Trophoblast cell (in vitro differentiated cells and primary cell): ENCODE measurements around the gene ARL17A.
"Not testable (repeated sequence)": the region's sequence is repeated elsewhere in the genome, so short reads cannot be mapped to it uniquely, and the experiment has no call there.

ENCODE experiments used
- DNase-seq, 2 donors: peaks; one replicate each; pipeline ENCODE4 v3.0.0-alpha.2; 2016
- H2AFZ ChIP-seq: 2 replicates; pipeline ENCODE4 v1.6.1; 2013; ENCODE audit warnings: low read length, moderate library complexity, mild to moderate bottlenecking; ENCODE audit not compliant: insufficient read depth, poor library complexity
- H2AK5ac ChIP-seq: 2 replicates; pipeline ENCODE4 v1.6.1; 2013; ENCODE audit warnings: mild to moderate bottlenecking, low read length
- H2BK120ac ChIP-seq: 2 replicates; pipeline ENCODE4 v1.6.1; 2013; ENCODE audit warnings: low read length, mild to moderate bottlenecking, moderate library complexity; ENCODE audit not compliant: insufficient read depth, poor library complexity
- H2BK12ac ChIP-seq: 2 replicates; pipeline ENCODE4 v1.6.1; 2013; ENCODE audit warnings: mild to moderate bottlenecking, low read length, moderate library complexity
- H2BK5ac ChIP-seq: 2 replicates; pipeline ENCODE4 v1.6.1; 2013; ENCODE audit warnings: low read length, low read depth, moderate library complexity, mild to moderate bottlenecking; ENCODE audit not compliant: poor library complexity
- H3K14ac ChIP-seq: 2 replicates; pipeline ENCODE4 v1.6.1; 2013; ENCODE audit warnings: mild to moderate bottlenecking, low read length
- H3K18ac ChIP-seq: 2 replicates; pipeline ENCODE4 v1.6.1; 2013; ENCODE audit warnings: mild to moderate bottlenecking, low read length
- H3K23ac ChIP-seq: 2 replicates; pipeline ENCODE4 v1.6.1; 2013; ENCODE audit warnings: low read length
- H3K27ac ChIP-seq: 2 replicates; pipeline ENCODE4 v1.5.1; 2013; ENCODE audit warnings: low read depth, mild to moderate bottlenecking, inconsistent platforms, low read length, moderate library complexity
- H3K27me3 ChIP-seq: 2 replicates; pipeline ENCODE4 v1.6.1; 2013; ENCODE audit warnings: inconsistent platforms, mild to moderate bottlenecking, low read length, moderate library complexity; ENCODE audit not compliant: insufficient read depth
- H3K36me3 ChIP-seq, 2 experiments: 1 replicate in 1 of 2; 2 replicates in 1 of 2; pipeline ENCODE4 v1.6.1; 2013; ENCODE audit warnings: low read length in 2 of 2, mild to moderate bottlenecking in 2 of 2, moderate library complexity in 1 of 2; ENCODE audit not compliant: insufficient read depth in 2 of 2, control insufficient read depth in 1 of 2
- H3K4ac ChIP-seq: 2 replicates; pipeline ENCODE4 v1.6.1; 2013; ENCODE audit warnings: low read depth, mild to moderate bottlenecking, low read length, moderate library complexity
- H3K4me1 ChIP-seq, 2 experiments: 1 replicate in 1 of 2; 2 replicates in 1 of 2; pipeline ENCODE4 v1.6.1; 2013; ENCODE audit warnings: low read length in 2 of 2, mild to moderate bottlenecking in 2 of 2, moderate library complexity in 1 of 2; ENCODE audit not compliant: insufficient read depth in 2 of 2, control insufficient read depth in 1 of 2
- H3K4me2 ChIP-seq: 2 replicates; pipeline ENCODE4 v1.6.1; 2013; ENCODE audit warnings: inconsistent platforms, mild to moderate bottlenecking, low read length, moderate library complexity
- H3K4me3 ChIP-seq: 2 replicates; pipeline ENCODE4 v1.5.1; 2013; ENCODE audit warnings: mild to moderate bottlenecking, low read depth, low read length, inconsistent platforms
- H3K79me1 ChIP-seq: one replicate; pipeline ENCODE4 v1.6.1; 2013; ENCODE audit warnings: low read length
- H3K79me2 ChIP-seq: 2 replicates; pipeline ENCODE4 v1.6.1; 2013; ENCODE audit warnings: low read length, mild to moderate bottlenecking; ENCODE audit not compliant: control insufficient read depth, insufficient read depth, poor library complexity
- H3K9ac ChIP-seq: 2 replicates; pipeline ENCODE4 v1.6.1; 2013; ENCODE audit warnings: mild to moderate bottlenecking, low read length
- H3K9me3 ChIP-seq: 2 replicates; pipeline ENCODE4 v1.6.1; 2013; ENCODE audit warnings: low read depth, mild to moderate bottlenecking, control low read depth, inconsistent platforms, low read length; ENCODE audit not compliant: insufficient read depth
- H4K12ac ChIP-seq: 2 replicates; pipeline ENCODE4 v1.6.1; 2013; ENCODE audit warnings: low read depth, mild to moderate bottlenecking, low read length, moderate library complexity
- H4K8ac ChIP-seq: 2 replicates; pipeline ENCODE4 v1.6.1; 2013; ENCODE audit warnings: low read depth, mild to moderate bottlenecking, low read length, moderate library complexity
- H4K91ac ChIP-seq: one replicate; pipeline ENCODE4 v1.6.1; 2013; ENCODE audit warnings: low read depth, mild to moderate bottlenecking, low read length, moderate library complexity
- WGBS: extraction: QIAGEN DNeasy Blood & Tissue Kit; methylation state at CpG from one replicate; pipeline ENCODE4 v1.1.7; 2013; ENCODE audit warnings: missing lambda C conversion rate; ENCODE audit not compliant: insufficient read length, insufficient coverage; ENCODE audit errors: extremely low coverage; 5-methylcytosine and 5-hydroxymethylcytosine counted together

Gene ARL17A

DNA sequence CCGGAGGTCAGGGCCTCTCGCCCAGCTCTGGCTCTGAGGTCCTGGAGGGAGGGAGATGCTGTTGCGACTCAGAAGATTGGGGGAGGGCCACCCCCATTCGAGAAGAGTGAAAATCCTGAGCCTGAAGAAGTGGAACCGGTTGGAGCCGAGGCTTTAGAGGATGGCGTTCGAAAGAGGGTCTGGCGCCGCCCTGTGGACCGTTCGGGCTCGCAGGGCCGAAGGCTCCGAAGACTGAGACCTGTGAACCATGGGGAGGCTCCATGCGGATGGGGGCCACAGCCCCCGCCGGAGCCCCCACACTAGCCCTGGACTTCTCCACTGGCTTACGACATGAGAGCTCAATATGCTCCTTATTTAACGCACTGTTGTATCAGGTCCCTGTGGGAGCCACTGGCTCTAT is 20.3 kb downstream of the ARL17A start:
- not testable (repeated sequence) for H3K9me3 ChIP-seq, H2BK120ac ChIP-seq, H3K27me3 ChIP-seq, DNase-seq, H3K23ac ChIP-seq, H2BK12ac ChIP-seq, H3K4me2 ChIP-seq, H3K79me1 ChIP-seq, H3K18ac ChIP-seq, H3K14ac ChIP-seq, H2BK5ac ChIP-seq, H3K79me2 ChIP-seq, H3K36me3 ChIP-seq, H3K4me1 ChIP-seq, H3K4me3 ChIP-seq, H3K9ac ChIP-seq, H2AK5ac ChIP-seq, H3K4ac ChIP-seq, H4K8ac ChIP-seq, H2AFZ ChIP-seq, H3K27ac ChIP-seq, H4K12ac ChIP-seq, H4K91ac ChIP-seq
- no CpG with 5 or more reads among the region's 20 CpGs for WGBS

DNA sequence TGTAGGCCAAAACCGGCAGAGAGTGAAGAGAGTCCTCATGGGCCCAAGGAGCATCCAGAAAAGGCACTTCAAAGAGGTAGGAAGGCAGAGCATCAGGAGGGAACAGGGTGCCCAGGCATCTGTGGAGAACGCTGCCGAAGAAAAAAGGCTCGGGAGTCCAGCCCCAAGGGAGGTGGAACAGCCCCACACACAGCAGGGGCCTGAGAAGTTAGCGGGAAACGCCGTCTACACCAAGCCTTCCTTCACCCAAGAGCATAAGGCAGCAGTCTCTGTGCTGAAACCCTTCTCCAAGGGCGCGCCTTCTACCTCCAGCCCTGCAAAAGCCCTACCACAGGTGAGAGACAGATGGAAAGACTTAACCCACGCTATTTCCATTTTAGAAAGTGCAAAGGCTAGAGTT is 30.9 kb downstream of the ARL17A start:
- not testable (repeated sequence) for DNase-seq, H3K23ac ChIP-seq, H4K8ac ChIP-seq, H3K4me3 ChIP-seq, H3K14ac ChIP-seq, H3K4ac ChIP-seq, H3K27me3 ChIP-seq, H2AK5ac ChIP-seq, H3K9me3 ChIP-seq, H4K12ac ChIP-seq, H3K79me2 ChIP-seq, H3K79me1 ChIP-seq, H3K36me3 ChIP-seq, H3K4me1 ChIP-seq, H3K9ac ChIP-seq, H3K18ac ChIP-seq, H4K91ac ChIP-seq, H3K27ac ChIP-seq, H3K4me2 ChIP-seq, H2BK12ac ChIP-seq, H2AFZ ChIP-seq, H2BK120ac ChIP-seq, H2BK5ac ChIP-seq
- no CpG with 5 or more reads among the region's 10 CpGs for WGBS

DNA sequence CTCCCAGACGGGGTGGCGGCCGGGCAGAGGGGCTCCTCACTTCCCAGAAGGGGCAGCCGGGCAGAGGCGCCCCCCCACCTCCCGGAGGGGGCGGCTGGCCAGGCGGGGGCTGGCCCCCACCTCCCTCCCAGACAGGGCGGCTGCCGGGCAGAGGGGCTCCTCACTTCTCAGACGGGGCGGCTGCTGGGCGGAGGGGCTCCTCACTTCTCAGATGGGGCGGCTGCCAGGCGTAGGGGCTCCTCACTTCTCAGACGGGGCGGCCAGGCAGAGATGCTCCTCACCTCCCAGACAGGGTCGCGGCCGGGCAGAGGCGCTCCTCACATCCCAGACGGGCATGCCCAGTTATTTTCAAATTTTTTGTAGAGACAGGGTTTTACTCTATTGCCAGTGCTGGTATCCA is 44.8 kb downstream of the ARL17A start:
- not testable (repeated sequence) for H4K12ac ChIP-seq, H3K36me3 ChIP-seq, H2AFZ ChIP-seq, H3K79me2 ChIP-seq, H3K4me3 ChIP-seq, H2BK120ac ChIP-seq, H3K9me3 ChIP-seq, H2BK12ac ChIP-seq, H3K4me1 ChIP-seq, H2AK5ac ChIP-seq, H3K14ac ChIP-seq, H2BK5ac ChIP-seq, DNase-seq, H3K9ac ChIP-seq, H4K91ac ChIP-seq, H3K18ac ChIP-seq, H3K79me1 ChIP-seq, H4K8ac ChIP-seq, H3K4ac ChIP-seq, H3K27ac ChIP-seq, H3K4me2 ChIP-seq, H3K27me3 ChIP-seq, H3K23ac ChIP-seq
- no CpG with 5 or more reads among the region's 22 CpGs for WGBS

DNA sequence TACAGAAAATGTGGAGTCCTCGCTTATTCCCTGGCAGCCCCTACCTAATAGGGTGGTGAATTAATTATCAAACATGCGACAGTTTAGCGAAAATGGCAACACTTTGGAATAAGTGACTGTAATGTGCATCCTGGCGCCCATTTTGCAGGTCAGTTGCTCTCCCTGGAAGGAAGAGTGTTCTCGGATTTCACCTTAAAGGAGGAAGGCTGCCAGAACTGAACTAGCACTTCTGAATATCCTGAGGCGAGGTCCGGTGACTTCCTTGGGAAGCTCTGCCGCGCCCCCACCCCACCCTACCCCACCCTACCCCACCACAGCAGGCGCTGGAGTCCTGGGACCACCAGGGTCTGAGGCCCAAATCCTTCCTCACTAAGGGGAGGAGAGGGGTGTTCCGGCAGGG is 67.3 kb downstream of the ARL17A start, which contains the start of gene LRRC37A2:
LRRC37A2 (plus strand) TSS at position 301 of the 400 bp plus-strand sequence. CDS start 245 bp downstream, outside the sequence.
- not testable (repeated sequence) for H3K27ac ChIP-seq, H2BK5ac ChIP-seq, H2BK12ac ChIP-seq, H2AK5ac ChIP-seq, H3K27me3 ChIP-seq, H4K91ac ChIP-seq, H2BK120ac ChIP-seq, H3K79me2 ChIP-seq, H3K9me3 ChIP-seq, H3K4me1 ChIP-seq, H3K4me2 ChIP-seq, DNase-seq, H4K12ac ChIP-seq, H3K4ac ChIP-seq, H3K23ac ChIP-seq, H3K18ac ChIP-seq, H3K79me1 ChIP-seq, H4K8ac ChIP-seq, H2AFZ ChIP-seq, H3K36me3 ChIP-seq, H3K9ac ChIP-seq, H3K4me3 ChIP-seq, H3K14ac ChIP-seq
- no CpG with 5 or more reads among the region's 11 CpGs for WGBS
